Left lung (tissue), 10 donors: ENCODE measurements around the gene SLC38A8. TPM values are rescaled to one million over a fixed set of nuclear protein-coding genes. Genes with fewer than 3 reads are reported as not detected.

Source experiments
- ATAC-seq: fragments of 200-7000 bp; cut with Tn5 transposase; one replicate; pipeline ENCODE4 v1.9.1; 2020; ENCODE audit warnings: moderate library complexity
- DNase-seq, 4 donors: peaks; one replicate each; pipeline ENCODE4 v3.0.0-alpha.2; 2013 to 2020
- H3K27ac ChIP-seq, 2 donors: fragments of 200-600 bp; sonication (generic) in 1 of 2; one replicate each; pipeline versions ENCODE4 v1.5.0 to v1.8.0; 2020 to 2021
- H3K27me3 ChIP-seq, 2 donors: fragments of 200-600 bp; sonication (generic) in 1 of 2; one replicate each; pipeline versions ENCODE4 v1.5.0 to v1.8.0; 2020 to 2021
- H3K36me3 ChIP-seq, 2 donors: fragments of 200-600 bp; sonication (generic) in 1 of 2; one replicate each; pipeline versions ENCODE4 v1.5.0 to v1.8.0; 2020 to 2021
- H3K4me1 ChIP-seq, 2 donors: fragments of 200-600 bp; one replicate each; pipeline ENCODE4 v1.8.0; 2021
- H3K4me3 ChIP-seq, 2 donors: fragments of 200-600 bp; sonication (generic) in 1 of 2; one replicate each; pipeline versions ENCODE4 v1.5.0 to v1.8.0; 2020 to 2021; ENCODE audit warnings: mild to moderate bottlenecking in 1 of 2
- H3K9me3 ChIP-seq, 2 donors: fragments of 200-600 bp; sonication (generic) in 1 of 2; one replicate each; pipeline versions ENCODE4 v1.5.0 to v1.8.0; 2020 to 2021
- CTCF ChIP-seq, 2 donors: fragments of 200-600 bp; sonication (generic) in 1 of 2; IDR thresholded peaks; one replicate each; pipeline versions ENCODE4 v1.5.0 to v1.8.0; 2021; ENCODE audit warnings: antibody characterized with exemption in 2 of 2
- intact Hi-C, 2 donors: fragments of 100-400 bp; cut with DNase I; formaldehyde crosslinking; loops; one replicate each; pipeline versions ENCODE4 v1.11.2 to v1.14.2; 2022
- polyA plus RNA-seq, 6 donors: library from polyadenylated mRNA; unstranded; fragments of 120-200 nt; gene quantifications; one replicate each; pipeline ENCODE4 v1.2.1, GENCODE V29; 2013; ENCODE audit not compliant: insufficient read length in 6 of 6
- total RNA-seq, 2 donors: library from RNA; stranded (reverse); fragmentation: NEBNext Ultra II Directional; extraction: Animal tissue kit (Norgen Biotek cat#: 25700); gene quantifications; one replicate each; pipeline ENCODE4 v1.2.1, GENCODE V29; 2021
- donor health status: DM: no; HTN: yes; CAD: no.
- donor health status: DM: no; HTN: no; CAD: no.

The SLC38A8 gene
- total and polyA plus RNA-seq, 8 donors, result 0.65 TPM; not detected in 7

DNA sequence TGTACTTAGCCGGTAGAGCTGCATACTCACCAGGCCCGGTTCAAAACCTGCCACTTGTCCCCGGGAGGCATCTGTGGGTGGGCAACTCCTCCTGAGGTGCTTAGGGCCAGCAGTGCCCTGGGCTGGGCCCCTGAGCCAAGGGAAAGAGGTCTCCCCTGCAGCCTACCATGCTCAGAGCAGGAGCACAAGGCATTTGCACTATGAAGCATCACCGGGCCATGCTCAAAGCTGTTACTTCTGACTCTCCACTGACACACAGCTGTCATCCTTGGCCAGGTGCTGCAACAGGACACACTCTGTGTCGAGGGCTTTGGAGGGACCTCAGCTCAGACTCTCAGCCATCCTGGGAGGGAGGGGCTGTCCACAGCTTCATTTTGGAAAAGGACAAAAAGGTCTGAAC is 37.2 kb downstream of the SLC38A8 start:
- peaks cover 0 to 61% of the 10 kb centered on the region in 2 donors for H3K27me3 ChIP-seq
- H3K36me3 ChIP-seq, result no peaks in the 10 kb centered on the region
- DNase-seq (no peak), ATAC-seq (no peak)
- H3K9me3 ChIP-seq, result no peaks in the 10 kb centered on the region
- intact Hi-C loops, result no loop called here
- no peak overlapping the region for H3K27ac ChIP-seq
- no peaks in the 10 kb centered on the region for H3K4me1 ChIP-seq
- no peak overlapping the region for H3K4me3 ChIP-seq
- TF ChIP-seq CTCF (IDR thresholded peaks at IDR 0.05), result no peak

DNA sequence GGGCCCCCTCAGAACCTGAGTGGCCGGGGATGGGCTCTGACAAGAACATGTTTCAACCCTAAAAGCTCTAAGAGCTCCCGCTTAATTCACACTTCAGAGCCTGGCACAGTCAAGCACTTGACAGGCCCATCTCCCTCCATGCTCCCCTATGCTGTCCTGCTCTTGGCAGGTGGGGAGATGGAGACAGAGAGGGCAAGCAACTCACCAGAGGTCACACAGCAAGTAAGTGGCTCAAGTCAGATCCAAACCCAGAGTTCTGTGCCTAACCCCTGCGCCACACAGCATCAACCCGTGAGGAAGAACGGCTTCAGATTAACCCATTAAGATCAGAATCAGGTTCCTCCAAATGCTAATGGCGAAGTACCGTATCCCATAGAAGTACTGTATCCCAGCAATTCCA is 38.2 kb downstream of the SLC38A8 start:
- ATAC-seq, result no peak
- Histone ChIP-seq H3K4me1 (no peaks in the 10 kb centered on the region), H3K27ac (no peak overlapping the region), H3K9me3 (no peaks in the 10 kb centered on the region), H3K36me3 (no peaks in the 10 kb centered on the region), H3K4me3 (no peak overlapping the region), H3K27me3 (peaks cover 0 to 61% of the 10 kb centered on the region in 2 donors)
- intact Hi-C loops, result no loop called here
- DNase-seq, result no peak
- no peak for TF ChIP-seq CTCF (IDR thresholded peaks at IDR 0.05)

DNA sequence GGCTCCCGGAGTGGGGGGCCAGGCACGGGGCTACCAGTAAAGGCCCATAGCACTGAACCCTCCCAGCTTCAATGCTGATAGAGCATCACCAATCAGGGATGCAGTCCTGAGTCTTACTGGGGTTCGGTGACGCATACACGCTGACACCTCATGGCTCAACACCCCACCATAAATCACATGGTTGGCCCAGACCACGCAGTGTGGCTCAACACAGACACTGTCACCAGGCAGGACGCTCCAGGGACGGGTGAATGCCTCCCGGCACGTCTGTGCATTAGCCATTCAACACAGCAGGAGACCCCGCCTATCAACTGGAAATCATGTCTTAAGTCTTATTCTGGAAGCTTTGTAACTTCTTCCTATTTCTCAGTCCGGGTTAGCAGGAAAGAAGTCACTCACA is 39.6 kb downstream of the SLC38A8 start:
- intact Hi-C loops, result no loop called here
- Histone ChIP-seq H3K36me3 (no peaks in the 10 kb centered on the region), H3K9me3 (no peaks in the 10 kb centered on the region), H3K27ac (no peak overlapping the region), H3K27me3 (peaks cover 0 to 70% of the 10 kb centered on the region in 2 donors), H3K4me1 (no peaks in the 10 kb centered on the region), H3K4me3 (no peak overlapping the region)
- TF ChIP-seq CTCF (IDR thresholded peaks at IDR 0.05), result no peak
- DNase-seq (no peak), ATAC-seq (no peak)

GRCh38 chr16:84001726-84002125 is 40.9 kb downstream of the SLC38A8 start:
- intact Hi-C loops, result no loop called here
- no peak for TF ChIP-seq CTCF (IDR thresholded peaks at IDR 0.05)
- Histone ChIP-seq H3K4me1 (no peaks in the 10 kb centered on the region), H3K36me3 (no peaks in the 10 kb centered on the region), H3K27ac (no peak overlapping the region), H3K9me3 (no peaks in the 10 kb centered on the region), H3K27me3 (peaks cover 0 to 75% of the 10 kb centered on the region in 2 donors), H3K4me3 (no peak overlapping the region)
- DNase-seq (no peak), ATAC-seq (no peak)

GRCh38 chr16:84000989-84001642 is 41.5 kb downstream of the SLC38A8 start:
- TF ChIP-seq CTCF (IDR thresholded peaks at IDR 0.05), result no peak
- Histone ChIP-seq H3K27ac (no peak overlapping the region), H3K9me3 (no peaks in the 10 kb centered on the region), H3K4me1 (no peaks in the 10 kb centered on the region), H3K27me3 (peaks cover 0 to 78% of the 10 kb centered on the region in 2 donors), H3K4me3 (no peak overlapping the region), H3K36me3 (no peaks in the 10 kb centered on the region)
- ATAC-seq, result no peak
- DNase-seq, result no peak
- intact Hi-C loops, result no loop called here
